ENCODE data around the gene ITGA2.

GRCh38 chr5:53010814-53011213, 21.7 kb downstream of the ITGA2 start:
- TF ChIP-seq POLR2A (IDR thresholded peaks at IDR 0.05) (no peak), CTCF (IDR thresholded peaks at IDR 0.05) (no peak)
